GM12875 (cell line): Measurements from ENCODE around the gene PLAAT2.

ENCODE experiments used
- H3K4me3 ChIP-seq: one replicate; pipeline ENCODE4 v1.5.1; 2011; ENCODE audit warnings: low read depth, low read length, control low read depth
- CTCF ChIP-seq: IDR thresholded peaks from 2 replicates; pipeline ENCODE4 v1.5.1; 2011; ENCODE audit warnings: low read depth, mild to moderate bottlenecking, control low read depth, inconsistent platforms, low read length, moderate library complexity, borderline replicate concordance; ENCODE audit not compliant: insufficient read depth

The PLAAT2 gene

DNA sequence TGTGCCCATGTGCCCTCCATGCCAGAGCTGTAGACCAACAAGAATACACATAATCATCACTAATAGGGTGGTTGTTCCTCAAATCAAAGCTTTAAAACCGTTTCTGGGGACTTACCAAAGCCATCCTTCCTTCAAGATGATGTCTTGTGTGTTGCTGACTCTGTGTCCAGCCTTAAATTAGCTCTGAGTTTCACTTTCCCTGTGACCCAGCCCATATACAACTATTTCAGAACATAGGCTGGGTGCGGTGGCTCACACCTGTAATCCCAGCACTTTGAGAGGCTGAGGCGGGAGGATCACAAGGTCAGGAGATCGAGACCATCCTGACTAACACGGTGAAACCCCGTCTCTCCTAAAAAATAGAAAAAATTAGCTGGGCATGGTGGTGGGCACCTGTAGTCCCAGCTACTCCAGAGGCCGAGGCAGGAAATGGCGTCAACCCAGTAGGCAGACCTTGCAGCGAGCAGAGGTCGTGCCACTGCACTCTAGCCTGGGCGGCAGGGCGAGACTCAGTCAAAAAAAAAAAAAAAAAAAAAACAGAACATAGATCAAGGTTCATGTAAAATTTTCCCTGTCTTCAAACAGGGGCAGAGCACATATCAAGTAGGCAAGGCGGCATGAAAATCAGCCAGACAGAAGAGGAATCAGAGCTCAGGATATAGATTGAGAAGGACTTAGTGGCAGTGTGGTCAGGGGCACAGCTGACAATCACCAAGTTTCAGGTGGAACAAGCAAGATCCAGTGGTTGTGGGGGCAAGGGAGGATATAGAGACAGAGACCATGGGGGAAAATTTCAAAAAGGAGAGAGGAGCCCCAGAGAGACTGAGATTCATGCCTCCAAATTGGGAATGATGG lies at the start of gene PLAAT2:
Gene PLAAT2 (minus strand): TSS at position 179 of the 855 bp plus-strand sequence. CDS start 55 bp downstream, at position 124.
- TF ChIP-seq CTCF, result no peak
- H3K4me3 ChIP-seq, result no peak within 1 kb of the TSS

DNA sequence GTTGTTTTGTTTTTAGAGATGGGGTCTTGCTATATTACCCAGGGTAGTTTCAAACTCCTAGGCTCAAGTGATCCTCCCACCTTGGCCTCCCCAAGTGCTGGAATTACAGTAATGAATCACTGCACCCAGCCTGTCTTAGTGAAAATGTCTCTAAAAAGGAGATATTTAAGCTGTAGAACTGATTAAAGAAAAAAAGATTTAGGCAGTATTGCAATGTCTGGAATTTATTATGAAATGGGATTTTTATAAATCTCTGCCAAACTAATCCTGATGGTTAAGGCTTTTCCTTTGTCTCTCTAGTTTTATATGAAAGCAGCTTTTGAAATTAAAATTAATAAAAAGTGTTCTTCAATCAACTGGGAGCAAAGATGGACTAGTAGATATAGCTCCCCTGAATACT lies 49.0 kb upstream of the PLAAT2 start:
- no peak for TF ChIP-seq CTCF
- H3K4me3 ChIP-seq, result no peak overlapping the region

GRCh38 chr11:63611395-63611747 lies 48.2 kb upstream of the PLAAT2 start:
- H3K4me3 ChIP-seq, result no peak overlapping the region
- TF ChIP-seq CTCF, result no peak

DNA sequence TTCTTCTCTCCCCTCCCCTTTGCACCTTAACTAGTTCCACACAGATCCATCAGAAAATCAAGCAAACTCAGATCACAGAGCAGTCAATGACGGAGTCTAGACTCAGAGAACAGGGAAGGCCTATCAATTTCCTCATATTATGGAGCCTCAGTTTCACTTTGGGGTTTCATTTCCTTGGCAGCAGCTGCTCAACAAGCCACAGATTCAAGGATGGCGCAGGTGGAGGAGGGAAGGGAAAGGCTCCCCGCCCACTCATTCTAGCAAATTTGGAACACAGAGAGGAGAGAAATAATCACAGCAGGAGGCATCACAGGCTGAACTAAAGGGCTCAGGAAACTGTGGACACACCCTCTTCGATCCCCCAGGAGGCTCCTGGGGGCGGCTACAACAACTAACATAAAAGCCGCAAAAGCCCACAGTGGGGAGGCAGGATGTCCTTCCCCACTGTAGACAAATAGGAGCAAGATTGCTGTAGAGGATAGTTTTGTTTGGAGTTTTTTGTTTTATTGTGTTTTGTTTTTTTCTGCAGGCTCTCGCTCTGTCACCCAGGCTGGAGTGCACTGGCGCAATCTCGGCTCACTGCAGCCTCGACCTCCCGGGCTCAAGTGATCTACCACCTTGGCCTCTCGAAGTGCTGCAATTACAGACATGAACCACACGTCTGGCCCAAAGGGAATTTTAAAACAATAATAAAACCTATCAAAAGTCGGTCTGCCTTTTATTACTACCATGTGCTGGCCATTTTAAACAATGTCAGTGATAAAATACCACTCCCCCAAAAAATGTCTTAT lies 47.6 kb upstream of the PLAAT2 start:
- TF ChIP-seq CTCF, result no peak
- H3K4me3 ChIP-seq, result no peak overlapping the region

- no peak for TF ChIP-seq CTCF
- no peak overlapping the region for H3K4me3 ChIP-seq
These were observed 46.9 kb upstream of the PLAAT2 start for GRCh38 chr11:63609971-63610580.

- TF ChIP-seq CTCF, result no peak
- no peak overlapping the region for H3K4me3 ChIP-seq
These were observed 46.4 kb upstream of the PLAAT2 start for GRCh38 chr11:63609536-63609935.
